GM23338 (cell line): ENCODE data around the gene PHKG1.

Experiments used
- EZH2 ChIP-seq: fragments of 200-600 bp; sonication (generic); IDR thresholded peaks from one replicate; pipeline ENCODE4 v1.8.0; 2017; ENCODE audit warnings: antibody characterized with exemption, mild to moderate bottlenecking, low read depth; ENCODE audit not compliant: unreplicated experiment
- EZH2phosphoT487 ChIP-seq: fragments of 200-600 bp; sonication (generic); IDR thresholded peaks from one replicate; pipeline ENCODE4 v1.8.1; 2018; ENCODE audit warnings: antibody characterized with exemption; ENCODE audit not compliant: unreplicated experiment
- POLR2AphosphoS5 ChIP-seq: IDR thresholded peaks from 2 replicates; pipeline ENCODE4 v1.6.1; 2016; ENCODE audit warnings: antibody characterized with exemption, low read depth
- TF ChIP-seq, protein P1 (sequence below), 2 experiments: fragments of 200-600 bp in 1 of 2; sonication (generic) in 1 of 2; conservative IDR thresholded peaks; 2 replicates each; pipeline versions ENCODE4 v1.5.1 to v1.6.1; 2016 to 2017; ENCODE audit warnings: antibody characterized with exemption in 2 of 2, low read depth in 2 of 2, mild to moderate bottlenecking in 2 of 2, moderate library complexity in 1 of 2
- TF ChIP-seq, protein P2 (sequence below): IDR thresholded peaks from one replicate; pipeline ENCODE4 v1.6.1; 2018; ENCODE audit warnings: antibody characterized with exemption; ENCODE audit not compliant: unreplicated experiment

DNA sequence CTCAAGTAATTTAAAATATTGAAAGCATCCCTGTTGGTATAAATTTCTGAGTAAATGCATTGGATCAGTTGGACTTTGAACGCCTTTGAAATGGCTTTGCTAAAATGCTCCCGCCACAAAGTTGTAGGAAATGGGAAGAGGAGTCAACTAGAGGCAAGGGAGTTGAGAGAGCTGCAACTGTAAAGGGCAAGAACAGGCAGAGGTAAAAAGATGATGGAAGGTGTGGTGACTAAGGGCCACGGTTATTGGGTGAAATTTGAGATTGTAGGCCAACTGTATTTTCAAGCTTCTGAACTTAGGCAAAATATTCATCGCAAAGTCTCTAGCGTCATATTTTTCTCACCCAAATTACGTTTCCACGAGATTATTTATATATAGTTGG lies 29.3 kb downstream of the PHKG1 start:
- TF ChIP-seq EZH2: no peak
- TF ChIP-seq, protein P1, sequence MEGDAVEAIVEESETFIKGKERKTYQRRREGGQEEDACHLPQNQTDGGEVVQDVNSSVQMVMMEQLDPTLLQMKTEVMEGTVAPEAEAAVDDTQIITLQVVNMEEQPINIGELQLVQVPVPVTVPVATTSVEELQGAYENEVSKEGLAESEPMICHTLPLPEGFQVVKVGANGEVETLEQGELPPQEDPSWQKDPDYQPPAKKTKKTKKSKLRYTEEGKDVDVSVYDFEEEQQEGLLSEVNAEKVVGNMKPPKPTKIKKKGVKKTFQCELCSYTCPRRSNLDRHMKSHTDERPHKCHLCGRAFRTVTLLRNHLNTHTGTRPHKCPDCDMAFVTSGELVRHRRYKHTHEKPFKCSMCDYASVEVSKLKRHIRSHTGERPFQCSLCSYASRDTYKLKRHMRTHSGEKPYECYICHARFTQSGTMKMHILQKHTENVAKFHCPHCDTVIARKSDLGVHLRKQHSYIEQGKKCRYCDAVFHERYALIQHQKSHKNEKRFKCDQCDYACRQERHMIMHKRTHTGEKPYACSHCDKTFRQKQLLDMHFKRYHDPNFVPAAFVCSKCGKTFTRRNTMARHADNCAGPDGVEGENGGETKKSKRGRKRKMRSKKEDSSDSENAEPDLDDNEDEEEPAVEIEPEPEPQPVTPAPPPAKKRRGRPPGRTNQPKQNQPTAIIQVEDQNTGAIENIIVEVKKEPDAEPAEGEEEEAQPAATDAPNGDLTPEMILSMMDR (conservative IDR thresholded peaks at IDR 0.05; ENCODE audit: low read depth in 2 of 2): no peak
- no peak for TF ChIP-seq POLR2AphosphoS5
- TF ChIP-seq, protein P2, sequence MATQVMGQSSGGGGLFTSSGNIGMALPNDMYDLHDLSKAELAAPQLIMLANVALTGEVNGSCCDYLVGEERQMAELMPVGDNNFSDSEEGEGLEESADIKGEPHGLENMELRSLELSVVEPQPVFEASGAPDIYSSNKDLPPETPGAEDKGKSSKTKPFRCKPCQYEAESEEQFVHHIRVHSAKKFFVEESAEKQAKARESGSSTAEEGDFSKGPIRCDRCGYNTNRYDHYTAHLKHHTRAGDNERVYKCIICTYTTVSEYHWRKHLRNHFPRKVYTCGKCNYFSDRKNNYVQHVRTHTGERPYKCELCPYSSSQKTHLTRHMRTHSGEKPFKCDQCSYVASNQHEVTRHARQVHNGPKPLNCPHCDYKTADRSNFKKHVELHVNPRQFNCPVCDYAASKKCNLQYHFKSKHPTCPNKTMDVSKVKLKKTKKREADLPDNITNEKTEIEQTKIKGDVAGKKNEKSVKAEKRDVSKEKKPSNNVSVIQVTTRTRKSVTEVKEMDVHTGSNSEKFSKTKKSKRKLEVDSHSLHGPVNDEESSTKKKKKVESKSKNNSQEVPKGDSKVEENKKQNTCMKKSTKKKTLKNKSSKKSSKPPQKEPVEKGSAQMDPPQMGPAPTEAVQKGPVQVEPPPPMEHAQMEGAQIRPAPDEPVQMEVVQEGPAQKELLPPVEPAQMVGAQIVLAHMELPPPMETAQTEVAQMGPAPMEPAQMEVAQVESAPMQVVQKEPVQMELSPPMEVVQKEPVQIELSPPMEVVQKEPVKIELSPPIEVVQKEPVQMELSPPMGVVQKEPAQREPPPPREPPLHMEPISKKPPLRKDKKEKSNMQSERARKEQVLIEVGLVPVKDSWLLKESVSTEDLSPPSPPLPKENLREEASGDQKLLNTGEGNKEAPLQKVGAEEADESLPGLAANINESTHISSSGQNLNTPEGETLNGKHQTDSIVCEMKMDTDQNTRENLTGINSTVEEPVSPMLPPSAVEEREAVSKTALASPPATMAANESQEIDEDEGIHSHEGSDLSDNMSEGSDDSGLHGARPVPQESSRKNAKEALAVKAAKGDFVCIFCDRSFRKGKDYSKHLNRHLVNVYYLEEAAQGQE: no peak
- TF ChIP-seq EZH2phosphoT487: no peak
